NCI-H69 (cell line): Measurements from ENCODE around the gene ADGRL2.

Source experiments
- DNase-seq: peaks from one replicate; lab custom pipeline; 2025; lab: John Stamatoyannopoulos, UW

ADGRL2 gene

GRCh38 chr1:81982523-81982922 lies 181.8 kb downstream of the ADGRL2 start:
- no peak for DNase-seq

- DNase-seq, result no peak
Observed at GRCh38 chr1:81989524-81989923, 188.8 kb downstream of the ADGRL2 start.

GRCh38 chr1:81990241-81990640 lies 189.5 kb downstream of the ADGRL2 start:
- no peak for DNase-seq

- DNase-seq, result peak; percentile 3
Observed at GRCh38 chr1:81998165-81998564, 197.4 kb downstream of the ADGRL2 start.

GRCh38 chr1:81999364-81999763 lies 198.6 kb downstream of the ADGRL2 start:
- no peak for DNase-seq

- DNase-seq, result no peak
Observed at GRCh38 chr1:82000221-82000620, 199.5 kb downstream of the ADGRL2 start.

GRCh38 chr1:82001345-82001744 lies 200.6 kb downstream of the ADGRL2 start:
- DNase-seq, result no peak

GRCh38 chr1:82007804-82008203 lies 207.1 kb downstream of the ADGRL2 start:
- DNase-seq, result no peak

GRCh38 chr1:82013702-82014101 lies 213.0 kb downstream of the ADGRL2 start:
- no peak for DNase-seq

- DNase-seq, result no peak
Observed at GRCh38 chr1:82015444-82015843, 214.7 kb downstream of the ADGRL2 start.

- DNase-seq, result no peak
Observed at GRCh38 chr1:82018319-82018718, 217.6 kb downstream of the ADGRL2 start.

GRCh38 chr1:82019508-82019907 lies 218.8 kb downstream of the ADGRL2 start:
- DNase-seq, result no peak

GRCh38 chr1:82030830-82031229 lies 230.1 kb downstream of the ADGRL2 start:
- DNase-seq, result no peak

- DNase-seq, result no peak
Observed at GRCh38 chr1:82032068-82032467, 231.3 kb downstream of the ADGRL2 start.

GRCh38 chr1:82034812-82035211 lies 234.1 kb downstream of the ADGRL2 start:
- no peak for DNase-seq
